Measurements from ENCODE around the gene TUBGCP2. TPM values are rescaled to one million over a fixed set of nuclear protein-coding genes. Genes with fewer than 3 reads are reported as not detected.
A peak's percentile ranks its signal among the peaks of the same experiment; 100 is the strongest.

The TUBGCP2 gene
- total RNA-seq, 1 experiment from 2014 or later = 92.2 TPM

DNA sequence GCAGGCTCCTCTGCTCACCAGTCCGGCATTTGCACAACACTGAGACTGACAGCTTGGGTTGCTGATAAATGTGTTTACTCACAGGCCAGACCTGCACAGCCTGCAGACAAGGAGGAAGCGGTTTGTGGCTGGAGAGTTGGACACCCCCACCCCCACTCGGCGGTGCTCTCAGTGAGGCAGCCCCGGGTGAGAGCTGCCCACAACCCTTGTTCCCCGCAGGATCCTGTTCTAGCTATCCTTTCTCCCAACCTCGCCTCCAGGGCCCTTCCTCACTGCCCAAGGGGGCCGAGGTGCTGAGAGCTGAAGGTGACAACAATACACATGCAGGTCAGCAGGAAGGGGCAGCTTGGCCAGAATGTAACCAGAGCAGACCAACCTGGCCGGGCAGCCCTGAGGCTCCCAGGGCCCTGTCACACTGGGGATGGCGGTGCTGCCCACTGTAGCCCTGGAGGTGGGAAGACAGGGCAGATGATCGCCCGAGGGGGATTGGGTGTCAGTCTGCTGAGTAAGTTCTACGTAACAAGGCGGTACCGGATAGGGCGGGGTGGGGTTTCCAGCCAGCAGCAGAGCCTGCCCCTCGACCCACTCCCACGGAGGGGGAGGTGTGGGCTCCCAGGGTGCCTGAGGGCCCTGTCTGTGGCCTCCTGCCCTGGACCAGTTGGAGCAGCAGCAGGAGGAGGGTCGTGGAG, 30.0 kb downstream of the TUBGCP2 start:
- Mint-ChIP-seq H3K36me3 (ENCODE audit: insufficient read depth, unreplicated experiment) (peaks cover 37% of the 10 kb centered on the region), H3K27ac (ENCODE audit: unreplicated experiment) (peak overlapping the region; percentile 74), H3K9me3 (ENCODE audit: unreplicated experiment) (no peaks in the 10 kb centered on the region), H3K27me3 (ENCODE audit: insufficient read depth, unreplicated experiment) (no peaks in the 10 kb centered on the region), H3K4me1 (ENCODE audit: low read depth, unreplicated experiment) (peaks cover 11% of the 10 kb centered on the region), H3K4me3 (ENCODE audit: unreplicated experiment) (peak overlapping the region; percentile 33)
- H3K27me3 ChIP-seq (replicated peaks; ENCODE audit: control insufficient read depth, insufficient read depth, low read length) = no peaks in the 10 kb centered on the region
- ChIA-PET CTCF (interaction anchor here (0.5 to 1.5 kb wide), 8 partner anchors 8 to 489 kb away, joined by 3 to 7 read pairs (median 4); no protein-coding TSS in a partner anchor), POLR2A (interaction anchor here (0.6 to 1.1 kb wide), 3 partner anchors 29 to 79 kb away, joined by 3 to 5 read pairs (median 4); partner anchors contain the start of gene FUOM)
- H3K4me3 ChIP-seq (ENCODE audit: low read depth, low read length) = no peak overlapping the region
- peak; percentile 80 to 86 for DNase-seq
- peaks cover 53% of the 10 kb centered on the region for H3K4me1 ChIP-seq
- TF ChIP-seq, protein P1, sequence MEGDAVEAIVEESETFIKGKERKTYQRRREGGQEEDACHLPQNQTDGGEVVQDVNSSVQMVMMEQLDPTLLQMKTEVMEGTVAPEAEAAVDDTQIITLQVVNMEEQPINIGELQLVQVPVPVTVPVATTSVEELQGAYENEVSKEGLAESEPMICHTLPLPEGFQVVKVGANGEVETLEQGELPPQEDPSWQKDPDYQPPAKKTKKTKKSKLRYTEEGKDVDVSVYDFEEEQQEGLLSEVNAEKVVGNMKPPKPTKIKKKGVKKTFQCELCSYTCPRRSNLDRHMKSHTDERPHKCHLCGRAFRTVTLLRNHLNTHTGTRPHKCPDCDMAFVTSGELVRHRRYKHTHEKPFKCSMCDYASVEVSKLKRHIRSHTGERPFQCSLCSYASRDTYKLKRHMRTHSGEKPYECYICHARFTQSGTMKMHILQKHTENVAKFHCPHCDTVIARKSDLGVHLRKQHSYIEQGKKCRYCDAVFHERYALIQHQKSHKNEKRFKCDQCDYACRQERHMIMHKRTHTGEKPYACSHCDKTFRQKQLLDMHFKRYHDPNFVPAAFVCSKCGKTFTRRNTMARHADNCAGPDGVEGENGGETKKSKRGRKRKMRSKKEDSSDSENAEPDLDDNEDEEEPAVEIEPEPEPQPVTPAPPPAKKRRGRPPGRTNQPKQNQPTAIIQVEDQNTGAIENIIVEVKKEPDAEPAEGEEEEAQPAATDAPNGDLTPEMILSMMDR (IDR thresholded peaks at IDR 0.05; ENCODE audit: insufficient read depth in 1 of 2, low read depth in 1 of 2, low read length in 1 of 2, severe bottlenecking in 1 of 2, unreplicated experiment in 1 of 2) = no peak
- peaks cover 7% of the 10 kb centered on the region for H3K36me3 ChIP-seq (ENCODE audit: control insufficient read depth, insufficient read depth, low read length)
- intact Hi-C loops (cut with micrococcal nuclease; ENCODE audit: unreplicated experiment) = loop anchor here (1.0 to 2.0 kb wide), 3 partner anchors 22 to 31 kb away; no protein-coding TSS in a partner anchor
- BruUV-seq (replicated peaks) = no TSS peak
- no peaks in the 10 kb centered on the region for H3K9me3 ChIP-seq

DNA sequence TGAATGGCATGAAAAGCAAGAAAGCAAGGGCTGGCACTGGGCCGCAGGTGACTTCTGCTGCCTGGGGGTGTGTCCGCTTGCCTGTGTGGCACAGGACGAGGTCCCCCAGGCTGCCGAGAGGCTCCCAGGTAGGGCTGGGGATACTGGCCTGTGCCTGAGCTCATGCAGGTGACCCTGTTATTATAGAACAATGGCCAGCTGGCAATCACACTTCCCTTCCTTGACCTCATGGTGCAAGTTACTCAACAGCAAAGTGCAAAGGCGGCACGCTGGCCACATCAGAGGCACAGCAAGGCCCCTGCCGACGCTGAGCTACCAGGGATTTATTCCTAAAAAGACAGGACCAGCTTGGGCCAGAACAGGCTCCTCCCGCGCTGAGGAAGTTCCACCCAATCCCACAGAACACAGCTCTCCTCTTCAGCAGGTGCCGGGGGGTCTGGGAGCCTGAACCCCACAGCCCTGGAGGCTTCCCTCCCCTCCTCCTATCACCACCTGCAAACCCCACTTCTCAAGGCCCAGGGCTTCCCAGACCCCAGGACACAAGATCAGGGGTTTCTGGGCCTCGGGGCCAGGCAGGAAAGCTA, 30.6 kb downstream of the TUBGCP2 start:
- TF ChIP-seq, protein P1 (IDR thresholded peaks at IDR 0.05; ENCODE audit: insufficient read depth in 1 of 2, low read depth in 1 of 2, low read length in 1 of 2, severe bottlenecking in 1 of 2, unreplicated experiment in 1 of 2) = no peak
- ChIA-PET CTCF (interaction anchor here (0.8 to 1.5 kb wide), 7 partner anchors 9 to 159 kb away, joined by 3 to 7 read pairs (median 5); no protein-coding TSS in a partner anchor), POLR2A (interaction anchor here (0.6 to 1.1 kb wide), 3 partner anchors 30 to 80 kb away, joined by 3 to 5 read pairs (median 4); partner anchors contain the start of gene FUOM)
- H3K9me3 Mint-ChIP-seq (ENCODE audit: unreplicated experiment) = no peaks in the 10 kb centered on the region
- peaks cover 11% of the 10 kb centered on the region for H3K4me1 Mint-ChIP-seq (ENCODE audit: low read depth, unreplicated experiment)
- Histone ChIP-seq H3K4me3 (ENCODE audit: low read depth, low read length) (no peak overlapping the region), H3K36me3 (ENCODE audit: control insufficient read depth, insufficient read depth, low read length) (peaks cover 7% of the 10 kb centered on the region), H3K4me1 (peaks cover 53% of the 10 kb centered on the region), H3K27me3 (replicated peaks; ENCODE audit: control insufficient read depth, insufficient read depth, low read length) (no peaks in the 10 kb centered on the region), H3K9me3 (no peaks in the 10 kb centered on the region)
- BruUV-seq (replicated peaks) = no TSS peak
- H3K4me3 Mint-ChIP-seq (ENCODE audit: unreplicated experiment) = peak overlapping the region; percentile 33
- no peaks in the 10 kb centered on the region for H3K27me3 Mint-ChIP-seq (ENCODE audit: insufficient read depth, unreplicated experiment)
- intact Hi-C loops (cut with micrococcal nuclease; ENCODE audit: unreplicated experiment) = loop anchor here (1.0 to 2.0 kb wide), 3 partner anchors 21 to 31 kb away; no protein-coding TSS in a partner anchor
- no peak for DNase-seq
- H3K36me3 Mint-ChIP-seq (ENCODE audit: insufficient read depth, unreplicated experiment) = peaks cover 37% of the 10 kb centered on the region
- H3K27ac Mint-ChIP-seq (ENCODE audit: unreplicated experiment) = peak overlapping the region; percentile 74

DNA sequence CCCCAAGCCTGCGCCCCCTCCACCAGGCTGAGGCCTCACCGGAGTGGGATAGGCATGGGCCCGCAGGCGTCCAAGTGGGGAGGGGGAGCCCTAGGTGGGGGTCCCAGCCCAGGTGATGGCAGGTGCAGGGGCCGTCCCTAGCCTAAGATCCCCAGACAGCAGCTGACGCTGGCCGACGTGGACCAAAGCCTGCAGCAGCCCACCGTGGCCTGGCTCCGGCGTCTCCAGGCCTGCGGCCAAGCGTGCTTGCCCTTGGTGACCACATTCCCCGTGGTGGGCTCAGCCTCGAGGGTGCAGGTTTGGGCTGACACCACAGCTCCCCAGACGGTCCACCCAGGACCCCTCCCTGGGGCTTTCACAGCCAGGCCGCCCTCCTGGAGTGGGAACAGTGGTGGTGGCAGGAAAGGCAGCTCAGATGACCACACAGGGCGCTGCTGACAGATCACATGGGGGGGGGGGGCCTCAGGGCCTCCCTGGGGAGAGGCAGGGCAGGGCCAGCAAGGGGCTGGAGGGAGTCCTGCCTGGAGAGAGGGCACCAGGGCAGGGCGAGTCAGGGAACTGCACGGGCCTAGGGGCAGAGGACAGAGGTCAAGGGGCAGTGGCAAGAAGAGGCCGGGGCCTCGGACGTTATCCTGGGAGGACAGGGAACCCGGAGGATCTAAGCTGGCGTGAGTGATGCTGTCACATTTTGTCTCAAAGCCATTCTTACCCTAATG, 31.2 kb downstream of the TUBGCP2 start:
- Histone ChIP-seq H3K4me1 (peaks cover 53% of the 10 kb centered on the region), H3K4me3 (ENCODE audit: low read depth, low read length) (no peak overlapping the region; the same call in 1 of the 2 replicates), H3K36me3 (ENCODE audit: control insufficient read depth, insufficient read depth, low read length) (peaks cover 6% of the 10 kb centered on the region), H3K27me3 (replicated peaks; ENCODE audit: control insufficient read depth, insufficient read depth, low read length) (no peaks in the 10 kb centered on the region), H3K9me3 (no peaks in the 10 kb centered on the region)
- peak overlapping the region; percentile 62 for H3K4me3 Mint-ChIP-seq (ENCODE audit: unreplicated experiment)
- DNase-seq = no peak
- H3K27ac Mint-ChIP-seq (ENCODE audit: unreplicated experiment) = peak overlapping the region; percentile 61
- peaks cover 11% of the 10 kb centered on the region for H3K4me1 Mint-ChIP-seq (ENCODE audit: low read depth, unreplicated experiment)
- TF ChIP-seq, protein P1 (IDR thresholded peaks at IDR 0.05; ENCODE audit: insufficient read depth in 1 of 2, low read depth in 1 of 2, low read length in 1 of 2, severe bottlenecking in 1 of 2, unreplicated experiment in 1 of 2) = no peak
- H3K36me3 Mint-ChIP-seq (ENCODE audit: insufficient read depth, unreplicated experiment) = peaks cover 36% of the 10 kb centered on the region
- no peaks in the 10 kb centered on the region for H3K9me3 Mint-ChIP-seq (ENCODE audit: unreplicated experiment)
- CTCF ChIA-PET = interaction anchor here (0.6 to 1.5 kb wide), 6 partner anchors 9 to 160 kb away, joined by 3 to 6 read pairs (median 4); no protein-coding TSS in a partner anchor
- POLR2A ChIA-PET = interaction anchor here (0.6 kb wide), 1 partner anchor 62 kb away, joined by 6 read pairs; no protein-coding TSS in a partner anchor
- intact Hi-C loops (cut with micrococcal nuclease; ENCODE audit: unreplicated experiment) = no loop called here
- no peaks in the 10 kb centered on the region for H3K27me3 Mint-ChIP-seq (ENCODE audit: insufficient read depth, unreplicated experiment)
- no TSS peak for BruUV-seq (replicated peaks)
